IPS-20b (cell line): Measurements from ENCODE around the gene TXNDC16.

Experiments used
- H3K27ac ChIP-seq: one replicate; pipeline ENCODE4 v1.5.1; 2013; ENCODE audit warnings: low read length
- H3K27me3 ChIP-seq: 2 replicates; pipeline ENCODE4 v1.6.1; 2013; ENCODE audit warnings: mild to moderate bottlenecking, low read length, inconsistent platforms; ENCODE audit not compliant: insufficient read depth
- H3K36me3 ChIP-seq: 2 replicates; pipeline ENCODE4 v1.6.1; 2013; ENCODE audit warnings: low read depth, mild to moderate bottlenecking, inconsistent platforms, low read length, moderate library complexity; ENCODE audit not compliant: insufficient read depth
- H3K4me1 ChIP-seq: 2 replicates; pipeline ENCODE4 v1.6.1; 2013; ENCODE audit warnings: mild to moderate bottlenecking, control low read depth, inconsistent platforms, low read length, moderate library complexity; ENCODE audit not compliant: insufficient read depth
- H3K4me3 ChIP-seq: 2 replicates; pipeline ENCODE4 v1.5.1; 2013; ENCODE audit warnings: mild to moderate bottlenecking, low read length, inconsistent platforms
- H3K9ac ChIP-seq: 2 replicates; pipeline ENCODE4 v1.6.1; 2013; ENCODE audit warnings: low read depth, mild to moderate bottlenecking, inconsistent platforms, low read length, moderate library complexity
- H3K9me3 ChIP-seq: 2 replicates; pipeline ENCODE4 v1.6.1; 2013; ENCODE audit warnings: mild to moderate bottlenecking, low read depth, low read length, inconsistent platforms; ENCODE audit not compliant: insufficient read depth

Gene TXNDC16

GRCh38 chr14:52442602-52443001, 109.7 kb downstream of the TXNDC16 start:
- no peaks in the 10 kb centered on the region for H3K4me1 ChIP-seq
- H3K4me3 ChIP-seq = no peak overlapping the region

GRCh38 chr14:52442166-52442565, 110.1 kb downstream of the TXNDC16 start:
- no peaks in the 10 kb centered on the region for H3K4me1 ChIP-seq

More at GRCh38 chr14:52442602-52443001, 109.7 kb downstream of the TXNDC16 start:
- Histone ChIP-seq H3K27ac (no peak overlapping the region), H3K36me3 (peaks cover 4% of the 10 kb centered on the region; the same call in 1 of the 2 replicates), H3K9ac (no peak overlapping the region), H3K27me3 (no peaks in the 10 kb centered on the region), H3K9me3 (no peaks in the 10 kb centered on the region)

GRCh38 chr14:52439476-52439875, 112.8 kb downstream of the TXNDC16 start:
- no peaks in the 10 kb centered on the region for H3K9me3 ChIP-seq
- H3K4me1 ChIP-seq = no peaks in the 10 kb centered on the region
- no peak overlapping the region for H3K4me3 ChIP-seq
- H3K27ac ChIP-seq = no peak overlapping the region
- H3K27me3 ChIP-seq = no peaks in the 10 kb centered on the region
- peaks cover 4% of the 10 kb centered on the region; the same call in 1 of the 2 replicates for H3K36me3 ChIP-seq
- no peak overlapping the region for H3K9ac ChIP-seq

More at GRCh38 chr14:52442166-52442565, 110.1 kb downstream of the TXNDC16 start:
- Histone ChIP-seq H3K4me3 (no peak overlapping the region), H3K9ac (no peak overlapping the region), H3K36me3 (peaks cover 4% of the 10 kb centered on the region; the same call in 1 of the 2 replicates), H3K27ac (no peak overlapping the region), H3K9me3 (no peaks in the 10 kb centered on the region), H3K27me3 (no peaks in the 10 kb centered on the region)

GRCh38 chr14:52434955-52435354, 117.3 kb downstream of the TXNDC16 start:
- H3K9me3 ChIP-seq = no peaks in the 10 kb centered on the region
- no peak overlapping the region for H3K27ac ChIP-seq
- no peak overlapping the region for H3K4me3 ChIP-seq
- peaks cover 4% of the 10 kb centered on the region; the same call in 1 of the 2 replicates for H3K36me3 ChIP-seq
- no peak overlapping the region for H3K9ac ChIP-seq
- no peaks in the 10 kb centered on the region for H3K27me3 ChIP-seq
- H3K4me1 ChIP-seq = no peaks in the 10 kb centered on the region

- Histone ChIP-seq H3K27ac (no peak overlapping the region), H3K4me3 (no peak overlapping the region), H3K27me3 (no peaks in the 10 kb centered on the region), H3K9ac (no peak overlapping the region), H3K36me3 (no peaks in the 10 kb centered on the region), H3K4me1 (no peaks in the 10 kb centered on the region), H3K9me3 (no peaks in the 10 kb centered on the region)
Observed at GRCh38 chr14:52430474-52430873, 121.8 kb downstream of the TXNDC16 start.

GRCh38 chr14:52429451-52429850, 122.9 kb downstream of the TXNDC16 start:
- no peaks in the 10 kb centered on the region for H3K27me3 ChIP-seq
- no peaks in the 10 kb centered on the region for H3K36me3 ChIP-seq
- no peak overlapping the region for H3K4me3 ChIP-seq
- H3K9ac ChIP-seq = no peak overlapping the region
- no peaks in the 10 kb centered on the region for H3K9me3 ChIP-seq
- no peak overlapping the region for H3K27ac ChIP-seq
- H3K4me1 ChIP-seq = no peaks in the 10 kb centered on the region

- Histone ChIP-seq H3K4me3 (no peak overlapping the region), H3K27ac (no peak overlapping the region), H3K4me1 (no peaks in the 10 kb centered on the region), H3K9ac (no peak overlapping the region), H3K27me3 (no peaks in the 10 kb centered on the region), H3K9me3 (no peaks in the 10 kb centered on the region), H3K36me3 (no peaks in the 10 kb centered on the region)
Observed at GRCh38 chr14:52427460-52427859, 124.8 kb downstream of the TXNDC16 start.

- Histone ChIP-seq H3K9ac (no peak overlapping the region), H3K9me3 (no peaks in the 10 kb centered on the region), H3K4me3 (no peak overlapping the region), H3K4me1 (no peaks in the 10 kb centered on the region), H3K27me3 (no peaks in the 10 kb centered on the region), H3K27ac (no peak overlapping the region), H3K36me3 (no peaks in the 10 kb centered on the region)
Observed at GRCh38 chr14:52422650-52423356, 129.5 kb downstream of the TXNDC16 start.

- H3K27me3 ChIP-seq = no peaks in the 10 kb centered on the region
- no peaks in the 10 kb centered on the region for H3K4me1 ChIP-seq
- no peaks in the 10 kb centered on the region for H3K36me3 ChIP-seq
- no peak overlapping the region for H3K4me3 ChIP-seq
- H3K9ac ChIP-seq = no peak overlapping the region
- no peak overlapping the region for H3K27ac ChIP-seq
- H3K9me3 ChIP-seq = no peaks in the 10 kb centered on the region
Observed at GRCh38 chr14:52417139-52417538, 135.2 kb downstream of the TXNDC16 start.

- no peaks in the 10 kb centered on the region for H3K4me1 ChIP-seq
- no peak overlapping the region for H3K4me3 ChIP-seq
- H3K27me3 ChIP-seq = no peaks in the 10 kb centered on the region
- H3K36me3 ChIP-seq = no peaks in the 10 kb centered on the region
- H3K27ac ChIP-seq = no peak overlapping the region
- H3K9ac ChIP-seq = no peak overlapping the region
- H3K9me3 ChIP-seq = no peaks in the 10 kb centered on the region
Observed at GRCh38 chr14:52413729-52414408, 138.4 kb downstream of the TXNDC16 start.

GRCh38 chr14:52412426-52412825, 139.9 kb downstream of the TXNDC16 start:
- no peak overlapping the region for H3K4me3 ChIP-seq
- no peaks in the 10 kb centered on the region for H3K27me3 ChIP-seq
- no peaks in the 10 kb centered on the region for H3K9me3 ChIP-seq
- H3K27ac ChIP-seq = no peak overlapping the region
- H3K4me1 ChIP-seq = no peaks in the 10 kb centered on the region
- no peak overlapping the region for H3K9ac ChIP-seq
- no peaks in the 10 kb centered on the region for H3K36me3 ChIP-seq

GRCh38 chr14:52405314-52405713, 147.0 kb downstream of the TXNDC16 start:
- Histone ChIP-seq H3K4me3 (no peak overlapping the region), H3K4me1 (no peaks in the 10 kb centered on the region), H3K36me3 (no peaks in the 10 kb centered on the region), H3K27ac (no peak overlapping the region), H3K9me3 (no peaks in the 10 kb centered on the region), H3K27me3 (no peaks in the 10 kb centered on the region), H3K9ac (no peak overlapping the region)
